ENCODE measurements around the gene FALEC. TPM values are rescaled to one million over a fixed set of nuclear protein-coding genes. Genes with fewer than 3 reads are reported as not detected.

The FALEC gene
- total RNA-seq, 4 donors from 2014 or later, result 1.1 TPM; not detected in 3

DNA sequence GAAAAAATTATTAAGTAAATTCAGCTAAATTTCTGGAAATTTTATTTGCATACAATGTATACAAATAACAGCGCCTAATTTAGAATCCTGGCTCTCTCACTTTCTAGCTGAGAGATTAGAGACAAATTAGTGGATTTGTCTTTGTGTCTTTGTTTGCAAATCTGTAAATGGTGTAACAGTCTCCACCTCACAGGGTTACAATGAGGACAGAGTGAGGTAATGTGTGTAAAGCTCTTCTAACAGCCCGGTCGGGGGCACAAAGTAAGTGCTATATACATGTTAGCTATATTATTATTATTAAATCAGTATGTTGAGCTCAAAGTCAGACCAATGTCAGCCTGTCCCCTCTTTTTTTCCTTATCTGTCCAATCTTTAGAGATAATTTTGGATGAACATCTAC lies 28.7 kb downstream of the FALEC start:
- no peak for TF ChIP-seq POLR2A (IDR thresholded peaks at IDR 0.05)
- TF ChIP-seq, protein P1, sequence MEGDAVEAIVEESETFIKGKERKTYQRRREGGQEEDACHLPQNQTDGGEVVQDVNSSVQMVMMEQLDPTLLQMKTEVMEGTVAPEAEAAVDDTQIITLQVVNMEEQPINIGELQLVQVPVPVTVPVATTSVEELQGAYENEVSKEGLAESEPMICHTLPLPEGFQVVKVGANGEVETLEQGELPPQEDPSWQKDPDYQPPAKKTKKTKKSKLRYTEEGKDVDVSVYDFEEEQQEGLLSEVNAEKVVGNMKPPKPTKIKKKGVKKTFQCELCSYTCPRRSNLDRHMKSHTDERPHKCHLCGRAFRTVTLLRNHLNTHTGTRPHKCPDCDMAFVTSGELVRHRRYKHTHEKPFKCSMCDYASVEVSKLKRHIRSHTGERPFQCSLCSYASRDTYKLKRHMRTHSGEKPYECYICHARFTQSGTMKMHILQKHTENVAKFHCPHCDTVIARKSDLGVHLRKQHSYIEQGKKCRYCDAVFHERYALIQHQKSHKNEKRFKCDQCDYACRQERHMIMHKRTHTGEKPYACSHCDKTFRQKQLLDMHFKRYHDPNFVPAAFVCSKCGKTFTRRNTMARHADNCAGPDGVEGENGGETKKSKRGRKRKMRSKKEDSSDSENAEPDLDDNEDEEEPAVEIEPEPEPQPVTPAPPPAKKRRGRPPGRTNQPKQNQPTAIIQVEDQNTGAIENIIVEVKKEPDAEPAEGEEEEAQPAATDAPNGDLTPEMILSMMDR (IDR thresholded peaks at IDR 0.05), result no peak
- intact Hi-C loops (cut with DNase I; ENCODE audit: low total_unique reads), result no loop called here
- no peak for DNase-seq (ENCODE audit: low spot score in 2 of 2)
- no peak overlapping the region for H3K4me3 ChIP-seq (ENCODE audit: low read depth, poor library complexity, severe bottlenecking)
- 64 to 67% methylated on average over 3 of the region's 3 CpGs for WGBS, 2 donors

DNA sequence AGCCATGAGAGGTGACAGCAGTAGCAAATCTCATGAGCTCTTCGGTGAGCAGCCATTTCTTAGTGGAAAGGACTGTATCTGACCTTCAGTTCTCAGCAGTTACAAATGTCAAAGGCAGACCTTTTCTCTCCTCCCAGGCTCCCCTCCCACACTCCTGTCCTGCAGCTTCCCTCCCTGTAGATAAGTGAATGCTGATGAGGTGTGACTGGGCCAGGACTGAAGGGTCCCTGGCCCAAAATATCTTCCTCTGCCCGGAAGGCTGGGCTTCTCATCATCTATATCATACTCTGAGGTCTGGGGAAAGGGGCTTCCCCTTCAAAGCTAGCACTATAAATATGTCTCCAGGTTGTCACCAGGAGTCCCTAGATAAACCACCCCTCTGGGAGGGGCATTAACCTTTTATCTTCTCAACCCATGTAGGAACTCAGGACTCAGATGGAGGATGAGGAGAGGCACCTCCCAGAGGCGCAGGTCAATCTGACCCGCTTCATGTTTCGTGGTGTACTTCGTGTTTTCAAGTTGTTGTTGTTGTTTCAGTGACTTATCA lies 30.0 kb downstream of the FALEC start:
- H3K4me3 ChIP-seq (ENCODE audit: low read depth, poor library complexity, severe bottlenecking), result no peak overlapping the region
- TF ChIP-seq POLR2A (IDR thresholded peaks at IDR 0.05), result no peak
- TF ChIP-seq, protein P1 (IDR thresholded peaks at IDR 0.05), result no peak
- no peak for DNase-seq (ENCODE audit: low spot score in 2 of 2)
- intact Hi-C loops (cut with DNase I; ENCODE audit: low total_unique reads), result no loop called here
- 87 to 92% methylated on average over 6 of the region's 6 CpGs for WGBS, 2 donors

DNA sequence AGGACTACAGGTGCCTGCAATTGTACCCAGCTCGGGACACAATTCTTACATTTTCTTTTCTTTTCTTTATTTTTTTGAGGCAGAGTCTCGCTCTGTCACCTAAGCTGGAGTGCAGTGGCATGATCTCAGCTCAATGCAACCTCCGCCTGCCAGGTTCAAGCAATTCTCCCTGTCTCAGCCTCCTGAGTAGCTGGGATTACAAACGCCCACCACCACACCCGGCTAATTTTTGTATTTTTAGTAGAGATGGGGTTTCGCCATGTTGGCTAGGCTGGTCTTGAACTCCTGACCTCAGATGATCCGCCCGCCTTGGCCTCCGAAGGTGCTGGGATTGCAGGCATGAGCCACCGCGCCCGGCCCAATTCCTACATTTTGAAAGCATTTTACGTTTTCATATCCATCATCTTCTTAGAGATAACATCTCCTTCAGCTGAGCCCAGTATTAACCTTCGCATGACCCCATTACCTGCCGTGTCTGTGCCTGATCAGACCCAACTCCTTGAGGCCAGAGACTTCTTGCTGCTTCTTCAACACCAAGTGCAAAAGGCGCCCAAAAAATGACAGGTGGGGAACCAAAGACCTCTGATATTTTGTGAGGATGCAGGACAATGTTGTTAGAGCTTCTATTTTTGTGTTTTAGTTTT lies 30.9 kb downstream of the FALEC start:
- no peak overlapping the region for H3K4me3 ChIP-seq (ENCODE audit: low read depth, poor library complexity, severe bottlenecking)
- no peak for DNase-seq (ENCODE audit: low spot score in 2 of 2)
- intact Hi-C loops (cut with DNase I; ENCODE audit: low total_unique reads), result no loop called here
- TF ChIP-seq POLR2A (IDR thresholded peaks at IDR 0.05), result no peak
- TF ChIP-seq, protein P1 (IDR thresholded peaks at IDR 0.05), result no peak
- 70 to 80% methylated on average over 16 of the region's 16 CpGs for WGBS, 2 donors

DNA sequence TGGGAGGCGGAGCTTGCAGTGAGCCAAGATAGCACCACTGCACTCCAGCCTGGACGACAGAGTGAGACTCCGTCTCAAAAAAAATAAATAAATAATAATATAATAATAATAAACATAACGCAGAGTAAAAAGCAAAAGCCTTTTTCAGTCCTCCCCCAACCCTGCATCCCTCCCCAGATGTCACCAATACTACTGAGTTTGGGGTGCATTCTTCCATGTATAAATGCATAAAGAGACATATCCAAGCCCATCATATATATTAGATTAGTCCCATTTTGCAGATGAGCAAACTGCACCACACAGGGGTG lies 32.7 kb downstream of the FALEC start:
- DNase-seq (ENCODE audit: low spot score in 2 of 2), result no peak
- 58 to 60% methylated on average over 4 of the region's 4 CpGs for WGBS, 2 donors
- intact Hi-C loops (cut with DNase I; ENCODE audit: low total_unique reads), result no loop called here
- TF ChIP-seq, protein P1 (IDR thresholded peaks at IDR 0.05), result no peak
- no peak for TF ChIP-seq POLR2A (IDR thresholded peaks at IDR 0.05)
- H3K4me3 ChIP-seq (ENCODE audit: low read depth, poor library complexity, severe bottlenecking), result no peak overlapping the region

DNA sequence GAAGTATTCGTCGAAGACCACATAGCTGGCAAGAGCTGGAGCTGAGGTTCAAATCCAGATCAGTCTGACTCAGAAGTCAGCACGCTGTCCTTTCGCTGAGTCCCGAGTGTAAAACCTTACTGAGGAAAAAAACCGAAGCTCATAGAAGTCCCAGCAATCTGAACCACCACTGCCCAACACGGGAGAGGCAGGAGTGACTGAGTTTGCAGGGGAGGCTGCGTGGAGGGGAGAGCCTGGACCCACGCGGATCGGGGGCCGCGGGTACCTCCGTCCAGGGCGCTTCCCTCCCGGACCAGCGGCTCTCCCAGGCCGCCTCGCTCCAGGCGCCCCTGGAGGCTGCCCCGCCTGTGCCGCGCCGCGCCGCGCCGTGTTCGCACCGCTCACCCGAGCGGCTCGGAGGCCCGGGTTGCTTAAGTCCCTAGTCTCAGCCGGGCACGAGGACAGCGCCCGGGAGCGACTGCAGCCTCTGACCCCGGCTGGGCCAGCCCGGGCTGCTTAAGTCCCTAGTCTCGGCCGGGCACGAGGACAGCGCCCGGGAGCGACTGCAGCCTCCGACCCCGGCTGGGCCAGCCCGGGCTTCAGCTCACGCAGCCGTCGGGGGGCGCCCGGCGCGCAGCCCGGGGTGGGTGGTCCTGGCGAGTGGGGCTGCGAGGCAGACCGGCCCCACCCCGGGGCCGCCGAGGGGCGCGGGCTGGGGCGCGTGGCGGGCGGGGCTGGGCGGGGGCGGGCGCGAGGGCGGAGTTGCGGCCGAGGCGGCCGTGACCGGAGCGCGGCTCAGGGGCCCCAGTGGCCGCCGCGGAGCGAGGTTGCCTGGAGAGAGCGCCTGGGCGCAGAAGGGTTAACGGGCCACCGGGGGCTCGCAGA lies 33.3 kb downstream of the FALEC start, which contains the start of gene ADAMTSL4:
TSS of gene ADAMTSL4 (plus strand) at position 777 of the 864 bp plus-strand sequence. CDS start 2,881 bp downstream, outside the sequence.
- peak within 1 kb of the TSS; percentile 42 for H3K4me3 ChIP-seq (ENCODE audit: low read depth, poor library complexity, severe bottlenecking)
- 0 to 1% methylated on average over 8 to 28 of the region's 91 CpGs for WGBS, 2 donors
- TF ChIP-seq POLR2A (IDR thresholded peaks at IDR 0.05), result no peak
- TF ChIP-seq, protein P1 (IDR thresholded peaks at IDR 0.05), result no peak
- intact Hi-C loops (cut with DNase I; ENCODE audit: low total_unique reads), result no loop called here
- DNase-seq (ENCODE audit: low spot score in 2 of 2), result no peak

Data from lower leg skin (tissue), 4 donors.